Naive thymus-derived CD4-positive, alpha-beta T cell (primary cell): ENCODE results near the gene CETP. TPM values are rescaled to one million over a fixed set of nuclear protein-coding genes. Genes with fewer than 3 reads are reported as not detected.
"Not testable (repeated sequence)": the region's sequence is repeated elsewhere in the genome, so short reads cannot be mapped to it uniquely, and the experiment has no call there.

Experiments used
- ATAC-seq: fragments of 150-1000 bp; cut with Tn5 transposase; 2 replicates; pipeline ENCODE4 v1.10.0; 2021; ENCODE audit warnings: mild to moderate bottlenecking, moderate library complexity
- CTCF ChIA-PET: fragments of 350-600 bp; sonication (Branson Sonifier 250); formaldehyde crosslinking; loops from one replicate; lab custom pipeline; 2021; ENCODE audit warnings: antibody characterized with exemption; lab: Charles Lee
- POLR2A ChIA-PET: fragments of 350-600 bp; sonication (Branson Sonifier 250); formaldehyde crosslinking; loops from one replicate; lab custom pipeline; 2021; ENCODE audit warnings: antibody characterized with exemption, inconsistent platforms; lab: Charles Lee
- DNase-seq, 9 donors: peaks; one replicate each; pipeline versions ENCODE4 v3.0.0 to v3.0.0-alpha.2; 2020 to 2022; ENCODE audit warnings: mixed read lengths in 1 of 9
- H3K27ac ChIP-seq: one replicate; pipeline ENCODE4 v1.7.0; 2013; ENCODE audit warnings: mild to moderate bottlenecking, low read depth, low read length, moderate library complexity
- H3K27me3 ChIP-seq, 2 donors: one replicate each; pipeline ENCODE4 v1.7.0; 2013; ENCODE audit warnings: low read length in 2 of 2, mild to moderate bottlenecking in 2 of 2, moderate library complexity in 2 of 2; ENCODE audit not compliant: control insufficient read depth in 2 of 2, insufficient read depth in 2 of 2
- H3K36me3 ChIP-seq, 3 experiments: 1 replicate in 2 of 3; 2 replicates in 1 of 3; pipeline ENCODE4 v1.7.0; 2013; ENCODE audit warnings: low read length in 3 of 3, mild to moderate bottlenecking in 3 of 3, moderate library complexity in 1 of 3; ENCODE audit not compliant: insufficient read depth in 3 of 3, control insufficient read depth in 2 of 3
- H3K4me1 ChIP-seq, 2 donors: one replicate each; pipeline ENCODE4 v1.7.0; 2013; ENCODE audit warnings: low read length in 2 of 2, mild to moderate bottlenecking in 2 of 2, moderate library complexity in 1 of 2; ENCODE audit not compliant: control insufficient read depth in 2 of 2, insufficient read depth in 2 of 2
- H3K4me3 ChIP-seq: 2 replicates; pipeline ENCODE4 v1.7.0; 2013; ENCODE audit warnings: mild to moderate bottlenecking, low read length
- H3K9me3 ChIP-seq, 3 experiments: 1 replicate in 2 of 3; 2 replicates in 1 of 3; pipeline ENCODE4 v1.7.0; 2013; ENCODE audit warnings: low read length in 3 of 3; ENCODE audit not compliant: control insufficient read depth in 2 of 3
- H3K27ac Mint-ChIP-seq, 9 donors: one replicate each; pipeline ENCODE4 v1.8.0; 2020 to 2022; ENCODE audit warnings: mixed read lengths in 9 of 9, mild to moderate bottlenecking in 8 of 9, moderate library complexity in 5 of 9, inconsistent platforms in 2 of 9
- H3K27me3 Mint-ChIP-seq, 5 donors: one replicate each; pipeline ENCODE4 v1.8.0; 2021 to 2022; ENCODE audit warnings: mixed read lengths in 5 of 5, mild to moderate bottlenecking in 1 of 5
- H3K36me3 Mint-ChIP-seq, 5 donors: one replicate each; pipeline ENCODE4 v1.8.0; 2020 to 2022; ENCODE audit warnings: mixed read lengths in 5 of 5, mild to moderate bottlenecking in 3 of 5, inconsistent platforms in 1 of 5
- H3K4me1 Mint-ChIP-seq, 7 donors: one replicate each; pipeline ENCODE4 v1.8.0; 2020 to 2022; ENCODE audit warnings: mixed read lengths in 7 of 7, mild to moderate bottlenecking in 3 of 7, inconsistent platforms in 1 of 7
- H3K4me3 Mint-ChIP-seq, 10 donors: one replicate each; pipeline ENCODE4 v1.8.0; 2020 to 2022; ENCODE audit warnings: mild to moderate bottlenecking in 10 of 10, mixed read lengths in 10 of 10, moderate library complexity in 6 of 10, inconsistent platforms in 2 of 10
- H3K9me3 Mint-ChIP-seq, 11 donors: one replicate each; pipeline ENCODE4 v1.8.0; 2020 to 2022; ENCODE audit warnings: mixed read lengths in 11 of 11, mild to moderate bottlenecking in 4 of 11, inconsistent platforms in 1 of 11, moderate library complexity in 1 of 11
- intact Hi-C, 2 donors: fragments of 100-400 bp; cut with micrococcal nuclease; formaldehyde crosslinking; loops; one replicate each; pipeline ENCODE4 v1.15.1; 2023
- polyA plus RNA-seq, 2 donors: library from polyadenylated mRNA; unstranded; fragments of 300-500 nt; fragmentation: Illumina TruSeq; gene quantifications; one replicate each; pipeline ENCODE4 v1.2.3, GENCODE V29; 2021
- total RNA-seq, 6 experiments: library from RNA in 5 of 6; stranded (reverse) in 5 of 6; gene quantifications; 1 replicate in 5 of 6; 2 replicates in 1 of 6; pipeline ENCODE4 v1.2.3 and lab custom pipeline; 2021 to 2026

Gene CETP
- total and polyA plus RNA-seq, 7 experiments from 2014 or later, result 0.17 to 0.25 TPM; not detected in 5

DNA sequence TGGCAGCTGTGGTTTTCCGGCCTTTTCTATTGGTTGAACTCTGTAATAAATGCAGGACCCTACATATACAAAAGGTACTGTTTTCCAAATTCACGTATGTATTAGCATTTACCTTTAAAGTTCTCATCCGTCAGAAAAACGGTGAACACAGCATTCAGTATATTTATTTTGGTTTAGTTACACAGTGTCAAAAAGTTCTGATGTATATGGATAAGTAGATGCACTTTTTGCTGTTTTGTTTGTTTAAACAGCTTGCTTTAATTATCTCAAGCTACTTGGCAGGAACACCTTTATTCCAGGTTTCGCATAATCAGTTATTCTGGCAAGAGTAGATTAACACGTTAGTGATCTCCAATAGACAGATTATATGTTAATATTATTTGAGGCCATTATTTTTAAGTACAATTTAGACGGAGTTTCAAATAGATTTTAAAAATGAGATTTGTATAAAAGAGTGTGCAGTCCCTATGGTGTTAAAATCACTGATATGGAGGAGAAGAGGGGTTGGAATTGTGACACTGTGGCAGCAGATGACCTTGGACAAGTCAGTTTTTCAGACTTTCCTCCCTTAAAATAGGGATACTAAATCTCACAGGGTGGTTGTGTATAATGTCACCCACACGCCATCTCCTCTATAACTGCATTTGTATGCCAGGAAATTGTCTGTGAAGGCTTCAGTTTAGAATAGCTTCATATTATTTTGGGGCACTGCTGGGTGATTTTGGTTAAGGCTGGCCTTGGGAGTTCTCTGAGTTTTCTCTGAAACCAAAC is 27.7 kb upstream of the CETP start:
- POLR2A ChIA-PET, result interaction anchor here (0.6 to 4.0 kb wide), 14 partner anchors 9 to 251 kb away, joined by 3 to 32 read pairs (median 4); partner anchors contain the start of gene PSME3IP1
- Mint-ChIP-seq H3K27ac (peak overlapping the region; percentile 96 to 99 (median 97)), H3K27me3 (no peaks in the 10 kb centered on the region), H3K9me3 (no peaks in the 10 kb centered on the region), H3K4me1 (peaks cover 31 to 66% (median 58%) of the 10 kb centered on the region in 7 donors), H3K36me3 (peaks cover 7 to 50% (median 19%) of the 10 kb centered on the region in 5 donors), H3K4me3 (peak overlapping the region; percentile 68 to 99 (median 98))
- Histone ChIP-seq H3K4me1 (peaks cover 19 to 24% of the 10 kb centered on the region in 2 donors), H3K27ac (peak overlapping the region; percentile 98), H3K36me3 (peaks cover 0 to 47% (median 27%) of the 10 kb centered on the region in 3 experiments), H3K27me3 (no peaks in the 10 kb centered on the region), H3K9me3 (no peaks in the 10 kb centered on the region), H3K4me3 (peak overlapping the region; percentile 94)
- intact Hi-C loops, result loop anchor here (2.0 to 10.0 kb wide), 14 partner anchors 17 to 1053 kb away; partner anchors contain the start of genes NUDT21 (in 2 of the 2), NUP93 (in 2 of the 2), OGFOD1 (in 2 of the 2) and CCDC102A (in 1 of the 2)
- DNase-seq, result no peak
- CTCF ChIA-PET, result interaction anchor here (1.0 kb wide), 1 partner anchor 232 kb away, joined by 3 read pairs; no protein-coding TSS in a partner anchor
- ATAC-seq, result no peak

- not testable (repeated sequence) for H3K9me3 ChIP-seq, ATAC-seq, H3K27me3 Mint-ChIP-seq, H3K27me3 ChIP-seq, DNase-seq, H3K9me3 Mint-ChIP-seq
- Mint-ChIP-seq H3K4me1 (peaks cover 35 to 72% (median 64%) of the 10 kb centered on the region in 7 donors), H3K4me3 (peak overlapping the region; percentile 63 to 99 (median 98)), H3K27ac (peak overlapping the region; percentile 76 to 98 (median 96)), H3K36me3 (peaks cover 8 to 56% (median 23%) of the 10 kb centered on the region in 5 donors)
- POLR2A ChIA-PET, result interaction anchor here (0.9 to 4.0 kb wide), 3 partner anchors 11 to 159 kb away, joined by 3 to 32 read pairs (median 11); no protein-coding TSS in a partner anchor
- intact Hi-C loops, result loop anchor here (2.0 to 10.0 kb wide), 12 partner anchors 16 to 1053 kb away; partner anchors contain the start of genes NUP93 (in 2 of the 2), CCDC102A (in 1 of the 2), CIAPIN1 (in 1 of the 2) and COQ9 (in 1 of the 2)
- Histone ChIP-seq H3K4me3 (peak overlapping the region; percentile 94), H3K4me1 (peaks cover 24 to 31% of the 10 kb centered on the region in 2 donors), H3K27ac (peak overlapping the region; percentile 98), H3K36me3 (peaks cover 0 to 53% (median 34%) of the 10 kb centered on the region in 3 experiments)
- CTCF ChIA-PET, result interaction anchor here (1.0 kb wide), 1 partner anchor 232 kb away, joined by 3 read pairs; no protein-coding TSS in a partner anchor
Measured at GRCh38 chr16:56934599-56935145, 27.1 kb upstream of the CETP start.

GRCh38 chr16:56935201-56935600 is 26.5 kb upstream of the CETP start:
- ATAC-seq (no peak), DNase-seq (no peak)
- Histone ChIP-seq H3K36me3 (peaks cover 0 to 59% (median 39%) of the 10 kb centered on the region in 3 experiments), H3K27me3 (no peaks in the 10 kb centered on the region), H3K27ac (peak overlapping the region; percentile 6), H3K4me3 (peak overlapping the region; percentile 1), H3K4me1 (peaks cover 24 to 36% of the 10 kb centered on the region in 2 donors), H3K9me3 (no peaks in the 10 kb centered on the region)
- CTCF ChIA-PET, result interaction anchor here (0.6 kb wide), 1 partner anchor 115 kb away, joined by 3 read pairs; no protein-coding TSS in a partner anchor
- POLR2A ChIA-PET, result interaction anchor here (0.9 to 4.0 kb wide), 2 partner anchors 11 to 159 kb away, joined by 3 to 32 read pairs; no protein-coding TSS in a partner anchor
- Mint-ChIP-seq H3K27me3 (no peaks in the 10 kb centered on the region), H3K4me3 (peak overlapping the region in 8 of 10 donors; percentile 20 to 99 (median 58)), H3K36me3 (peaks cover 8 to 61% (median 27%) of the 10 kb centered on the region in 5 donors), H3K4me1 (peaks cover 35 to 77% (median 69%) of the 10 kb centered on the region in 7 donors), H3K27ac (peak overlapping the region in 8 of 9 donors; percentile 18 to 97 (median 76)), H3K9me3 (no peaks in the 10 kb centered on the region)
- intact Hi-C loops, result loop anchor here in 1 of 2 donors (2.0 to 10.0 kb wide), 3 partner anchors 16 to 510 kb away; partner anchors contain the start of genes CIAPIN1 and COQ9

GRCh38 chr16:56936491-56936890 is 25.3 kb upstream of the CETP start:
- Mint-ChIP-seq H3K36me3 (peaks cover 8 to 63% (median 28%) of the 10 kb centered on the region in 5 donors), H3K9me3 (no peaks in the 10 kb centered on the region), H3K27ac (peak overlapping the region in 6 of 9 donors; percentile 6 to 97 (median 44)), H3K4me3 (peak overlapping the region in 1 of 10 donors; percentile 31), H3K4me1 (peaks cover 33 to 76% (median 65%) of the 10 kb centered on the region in 7 donors), H3K27me3 (no peaks in the 10 kb centered on the region)
- no peaks in the 10 kb centered on the region for H3K9me3 ChIP-seq
- intact Hi-C loops, result loop anchor here in 1 of 2 donors (10.0 kb wide), 2 partner anchors 422 to 508 kb away; partner anchors contain the start of genes CIAPIN1 and COQ9
- H3K36me3 ChIP-seq, result peaks cover 0 to 69% (median 40%) of the 10 kb centered on the region in 3 experiments
- POLR2A ChIA-PET, result interaction anchor here (0.6 to 1.5 kb wide), 3 partner anchors 26 to 80 kb away, joined by 3 to 6 read pairs (median 5); no protein-coding TSS in a partner anchor
- ATAC-seq (no peak), DNase-seq (no peak)
- H3K27me3 ChIP-seq, result no peaks in the 10 kb centered on the region
- H3K27ac ChIP-seq, result peak overlapping the region; percentile 24
- H3K4me3 ChIP-seq, result no peak overlapping the region
- CTCF ChIA-PET, result interaction anchor here (0.8 to 1.9 kb wide), 2 partner anchors 15 to 606 kb away, joined by 4 to 6 read pairs; partner anchors contain the start of gene ADGRG5
- H3K4me1 ChIP-seq, result peaks cover 20 to 29% of the 10 kb centered on the region in 2 donors

DNA sequence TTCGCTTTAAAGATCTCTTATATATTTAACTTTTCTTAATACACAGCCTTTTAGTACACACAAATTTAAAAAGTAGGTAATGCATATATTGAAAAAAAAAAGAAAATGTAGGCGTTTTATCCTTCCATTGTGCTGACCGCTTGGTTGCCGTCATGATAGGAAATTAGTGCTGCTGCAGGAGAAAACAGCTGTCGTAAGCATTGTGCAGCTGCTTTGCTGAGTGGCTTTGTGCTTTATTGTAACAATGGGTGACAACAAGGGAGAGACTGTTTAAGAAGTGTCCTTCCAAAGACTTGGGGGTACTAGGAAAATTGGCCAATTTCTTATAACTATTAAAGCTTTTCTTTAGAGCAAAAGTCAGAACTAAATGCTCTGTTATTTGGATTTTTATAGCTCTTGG is 24.8 kb upstream of the CETP start:
- POLR2A ChIA-PET, result interaction anchor here (0.6 to 1.5 kb wide), 7 partner anchors 26 to 276 kb away, joined by 3 to 6 read pairs (median 4); no protein-coding TSS in a partner anchor
- no peak overlapping the region for H3K4me3 ChIP-seq
- no peaks in the 10 kb centered on the region for H3K27me3 Mint-ChIP-seq
- CTCF ChIA-PET, result interaction anchor here (0.6 to 1.9 kb wide), 2 partner anchors 15 to 171 kb away, joined by 3 to 6 read pairs; no protein-coding TSS in a partner anchor
- H3K27me3 ChIP-seq, result no peaks in the 10 kb centered on the region
- peak overlapping the region in 3 of 9 donors; percentile 28 to 97 (median 38) for H3K27ac Mint-ChIP-seq
- peaks cover 33 to 76% (median 65%) of the 10 kb centered on the region in 7 donors for H3K4me1 Mint-ChIP-seq
- DNase-seq (no peak), ATAC-seq (no peak)
- H3K9me3 ChIP-seq, result no peaks in the 10 kb centered on the region
- peaks cover 8 to 66% (median 28%) of the 10 kb centered on the region in 5 donors for H3K36me3 Mint-ChIP-seq
- H3K36me3 ChIP-seq, result peaks cover 0 to 73% (median 45%) of the 10 kb centered on the region in 3 experiments
- H3K4me3 Mint-ChIP-seq, result no peak overlapping the region
- no peaks in the 10 kb centered on the region for H3K9me3 Mint-ChIP-seq
- no peak overlapping the region for H3K27ac ChIP-seq
- peaks cover 18 to 29% of the 10 kb centered on the region in 2 donors for H3K4me1 ChIP-seq
- intact Hi-C loops, result loop anchor here in 1 of 2 donors (10.0 kb wide), 2 partner anchors 422 to 508 kb away; partner anchors contain the start of genes CIAPIN1 and COQ9
